Measurements from ENCODE around the gene CDC25B. TPM values are rescaled to one million over a fixed set of nuclear protein-coding genes. Genes with fewer than 3 reads are reported as not detected.
A peak's percentile ranks its signal among the peaks of the same experiment; 100 is the strongest.

CDC25B gene
- total and polyA plus RNA-seq, 2 of the 13 experiments (the other 11 are each of a cell fraction or from before 2014, with no cell fraction given) = 14.5 to 19.4 TPM

DNA sequence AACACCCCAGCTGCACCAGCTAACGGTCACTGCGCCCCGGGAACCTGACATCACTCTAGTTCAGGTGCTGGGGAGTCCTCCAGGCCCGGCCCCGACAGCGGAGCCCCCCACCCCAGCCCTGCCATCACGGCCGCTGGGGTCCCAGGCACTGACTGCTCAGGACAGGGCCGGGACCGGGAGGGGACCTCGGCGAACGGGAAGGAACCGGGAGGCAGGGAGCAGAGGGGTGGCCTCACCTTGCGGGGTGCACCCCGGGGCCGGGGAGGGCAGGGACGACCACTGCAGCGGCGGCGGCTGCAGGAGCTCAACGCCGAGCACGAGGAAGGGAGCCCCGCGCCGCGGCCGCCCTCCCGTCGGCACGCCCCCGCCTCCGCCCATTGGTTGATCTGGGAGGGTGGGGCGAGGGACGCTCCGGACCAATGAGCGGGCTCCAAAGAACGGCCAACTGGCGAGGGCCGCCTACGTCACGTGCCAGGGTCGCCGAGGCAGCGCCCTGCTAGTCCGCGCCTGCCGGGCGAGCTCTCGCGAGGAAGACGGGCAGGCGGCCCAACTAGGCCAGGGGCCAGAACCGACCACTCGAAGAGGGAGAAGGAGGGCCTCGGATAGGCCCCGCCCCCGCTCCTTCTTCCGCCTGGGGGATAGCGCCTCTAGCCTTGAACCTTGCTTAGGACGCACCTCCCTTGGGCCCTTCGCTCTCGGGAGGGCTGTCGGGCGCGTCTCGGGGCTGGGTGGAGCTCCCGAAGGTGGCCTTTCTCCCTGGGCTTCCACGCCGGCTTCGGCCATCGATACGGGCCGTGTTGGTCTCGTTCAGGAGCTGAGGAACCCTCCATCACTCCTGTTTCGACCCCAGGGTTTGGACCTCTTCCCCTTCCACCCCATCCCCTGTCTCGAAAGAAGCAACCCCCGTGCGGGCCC, 28.4 kb upstream of the CDC25B start, which contains the start of gene ADISSP (continued):
- TF ChIP-seq TBP (CRISPR knock-in tag; IDR thresholded peaks at IDR 0.05) (0 out of 2 replicates have a peak, but pooled peaks have one; percentile 89), PHB2 (IDR thresholded peaks at IDR 0.05; ENCODE audit: partially characterized antibody) (no peak), BRD4 (CRISPR knock-in tag; IDR thresholded peaks at IDR 0.05) (peak; percentile 92), SSRP1 (CRISPR knock-in tag; IDR thresholded peaks at IDR 0.05) (no peak), KAT2B (IDR thresholded peaks at IDR 0.05; ENCODE audit: borderline replicate concordance, low read depth, low read length) (no peak), ZNF83 (CRISPR knock-in tag; IDR thresholded peaks at IDR 0.05; ENCODE audit: borderline replicate concordance) (no peak), ZSCAN22 (CRISPR knock-in tag; IDR thresholded peaks at IDR 0.05) (no peak), ZNF260 (CRISPR knock-in tag; IDR thresholded peaks at IDR 0.05; ENCODE audit: borderline replicate concordance, low read depth) (no peak), SNAPC2 (CRISPR knock-in tag; IDR thresholded peaks at IDR 0.05) (peak; percentile 91), ZNF670 (CRISPR knock-in tag; IDR thresholded peaks at IDR 0.05; ENCODE audit: borderline replicate concordance) (peak; percentile 80; the same call in 1 of the 2 replicates), ZNF883 (CRISPR knock-in tag; IDR thresholded peaks at IDR 0.05; ENCODE audit: not compliant biosample characterization) (peak; percentile 95), MXD4 (CRISPR knock-in tag; IDR thresholded peaks at IDR 0.05) (peak; percentile 97), REPIN1 (CRISPR knock-in tag; IDR thresholded peaks at IDR 0.05; ENCODE audit: borderline replicate concordance, low read depth) (peak; percentile 97)
- TF ChIP-seq, protein P1, sequence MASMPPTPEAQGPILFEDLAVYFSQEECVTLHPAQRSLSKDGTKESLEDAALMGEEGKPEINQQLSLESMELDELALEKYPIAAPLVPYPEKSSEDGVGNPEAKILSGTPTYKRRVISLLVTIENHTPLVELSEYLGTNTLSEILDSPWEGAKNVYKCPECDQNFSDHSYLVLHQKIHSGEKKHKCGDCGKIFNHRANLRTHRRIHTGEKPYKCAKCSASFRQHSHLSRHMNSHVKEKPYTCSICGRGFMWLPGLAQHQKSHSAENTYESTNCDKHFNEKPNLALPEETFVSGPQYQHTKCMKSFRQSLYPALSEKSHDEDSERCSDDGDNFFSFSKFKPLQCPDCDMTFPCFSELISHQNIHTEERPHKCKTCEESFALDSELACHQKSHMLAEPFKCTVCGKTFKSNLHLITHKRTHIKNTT (CRISPR knock-in tag; IDR thresholded peaks at IDR 0.05) = no peak
- TF ChIP-seq, protein P2, sequence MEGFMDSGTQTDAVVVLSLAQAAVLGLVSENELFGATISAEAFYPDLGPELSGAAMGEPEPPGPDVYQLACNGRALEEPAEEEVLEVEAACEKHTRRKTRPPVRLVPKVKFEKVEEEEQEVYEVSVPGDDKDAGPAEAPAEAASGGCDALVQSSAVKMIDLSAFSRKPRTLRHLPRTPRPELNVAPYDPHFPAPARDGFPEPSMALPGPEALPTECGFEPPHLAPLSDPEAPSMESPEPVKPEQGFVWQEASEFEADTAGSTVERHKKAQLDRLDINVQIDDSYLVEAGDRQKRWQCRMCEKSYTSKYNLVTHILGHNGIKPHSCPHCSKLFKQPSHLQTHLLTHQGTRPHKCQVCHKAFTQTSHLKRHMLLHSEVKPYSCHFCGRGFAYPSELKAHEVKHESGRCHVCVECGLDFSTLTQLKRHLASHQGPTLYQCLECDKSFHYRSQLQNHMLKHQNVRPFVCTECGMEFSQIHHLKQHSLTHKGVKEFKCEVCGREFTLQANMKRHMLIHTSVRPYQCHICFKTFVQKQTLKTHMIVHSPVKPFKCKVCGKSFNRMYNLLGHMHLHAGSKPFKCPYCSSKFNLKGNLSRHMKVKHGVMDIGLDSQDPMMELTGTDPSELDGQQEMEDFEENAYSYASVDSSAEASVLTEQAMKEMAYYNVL (CRISPR knock-in tag; IDR thresholded peaks at IDR 0.05; ENCODE audit: borderline replicate concordance) = peak; percentile 73
- TF ChIP-seq, protein P3, sequence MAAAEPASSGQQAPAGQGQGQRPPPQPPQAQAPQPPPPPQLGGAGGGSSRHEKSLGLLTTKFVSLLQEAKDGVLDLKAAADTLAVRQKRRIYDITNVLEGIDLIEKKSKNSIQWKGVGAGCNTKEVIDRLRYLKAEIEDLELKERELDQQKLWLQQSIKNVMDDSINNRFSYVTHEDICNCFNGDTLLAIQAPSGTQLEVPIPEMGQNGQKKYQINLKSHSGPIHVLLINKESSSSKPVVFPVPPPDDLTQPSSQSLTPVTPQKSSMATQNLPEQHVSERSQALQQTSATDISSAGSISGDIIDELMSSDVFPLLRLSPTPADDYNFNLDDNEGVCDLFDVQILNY (CRISPR knock-in tag; conservative IDR thresholded peaks at IDR 0.05) = peak; percentile 78; the same call in 1 of the 2 replicates
- TF ChIP-seq, protein P4, sequence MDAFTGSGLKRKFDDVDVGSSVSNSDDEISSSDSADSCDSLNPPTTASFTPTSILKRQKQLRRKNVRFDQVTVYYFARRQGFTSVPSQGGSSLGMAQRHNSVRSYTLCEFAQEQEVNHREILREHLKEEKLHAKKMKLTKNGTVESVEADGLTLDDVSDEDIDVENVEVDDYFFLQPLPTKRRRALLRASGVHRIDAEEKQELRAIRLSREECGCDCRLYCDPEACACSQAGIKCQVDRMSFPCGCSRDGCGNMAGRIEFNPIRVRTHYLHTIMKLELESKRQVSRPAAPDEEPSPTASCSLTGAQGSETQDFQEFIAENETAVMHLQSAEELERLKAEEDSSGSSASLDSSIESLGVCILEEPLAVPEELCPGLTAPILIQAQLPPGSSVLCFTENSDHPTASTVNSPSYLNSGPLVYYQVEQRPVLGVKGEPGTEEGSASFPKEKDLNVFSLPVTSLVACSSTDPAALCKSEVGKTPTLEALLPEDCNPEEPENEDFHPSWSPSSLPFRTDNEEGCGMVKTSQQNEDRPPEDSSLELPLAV (CRISPR knock-in tag; conservative IDR thresholded peaks at IDR 0.05; ENCODE audit: low read depth) = no peak
- TF ChIP-seq, protein P5, sequence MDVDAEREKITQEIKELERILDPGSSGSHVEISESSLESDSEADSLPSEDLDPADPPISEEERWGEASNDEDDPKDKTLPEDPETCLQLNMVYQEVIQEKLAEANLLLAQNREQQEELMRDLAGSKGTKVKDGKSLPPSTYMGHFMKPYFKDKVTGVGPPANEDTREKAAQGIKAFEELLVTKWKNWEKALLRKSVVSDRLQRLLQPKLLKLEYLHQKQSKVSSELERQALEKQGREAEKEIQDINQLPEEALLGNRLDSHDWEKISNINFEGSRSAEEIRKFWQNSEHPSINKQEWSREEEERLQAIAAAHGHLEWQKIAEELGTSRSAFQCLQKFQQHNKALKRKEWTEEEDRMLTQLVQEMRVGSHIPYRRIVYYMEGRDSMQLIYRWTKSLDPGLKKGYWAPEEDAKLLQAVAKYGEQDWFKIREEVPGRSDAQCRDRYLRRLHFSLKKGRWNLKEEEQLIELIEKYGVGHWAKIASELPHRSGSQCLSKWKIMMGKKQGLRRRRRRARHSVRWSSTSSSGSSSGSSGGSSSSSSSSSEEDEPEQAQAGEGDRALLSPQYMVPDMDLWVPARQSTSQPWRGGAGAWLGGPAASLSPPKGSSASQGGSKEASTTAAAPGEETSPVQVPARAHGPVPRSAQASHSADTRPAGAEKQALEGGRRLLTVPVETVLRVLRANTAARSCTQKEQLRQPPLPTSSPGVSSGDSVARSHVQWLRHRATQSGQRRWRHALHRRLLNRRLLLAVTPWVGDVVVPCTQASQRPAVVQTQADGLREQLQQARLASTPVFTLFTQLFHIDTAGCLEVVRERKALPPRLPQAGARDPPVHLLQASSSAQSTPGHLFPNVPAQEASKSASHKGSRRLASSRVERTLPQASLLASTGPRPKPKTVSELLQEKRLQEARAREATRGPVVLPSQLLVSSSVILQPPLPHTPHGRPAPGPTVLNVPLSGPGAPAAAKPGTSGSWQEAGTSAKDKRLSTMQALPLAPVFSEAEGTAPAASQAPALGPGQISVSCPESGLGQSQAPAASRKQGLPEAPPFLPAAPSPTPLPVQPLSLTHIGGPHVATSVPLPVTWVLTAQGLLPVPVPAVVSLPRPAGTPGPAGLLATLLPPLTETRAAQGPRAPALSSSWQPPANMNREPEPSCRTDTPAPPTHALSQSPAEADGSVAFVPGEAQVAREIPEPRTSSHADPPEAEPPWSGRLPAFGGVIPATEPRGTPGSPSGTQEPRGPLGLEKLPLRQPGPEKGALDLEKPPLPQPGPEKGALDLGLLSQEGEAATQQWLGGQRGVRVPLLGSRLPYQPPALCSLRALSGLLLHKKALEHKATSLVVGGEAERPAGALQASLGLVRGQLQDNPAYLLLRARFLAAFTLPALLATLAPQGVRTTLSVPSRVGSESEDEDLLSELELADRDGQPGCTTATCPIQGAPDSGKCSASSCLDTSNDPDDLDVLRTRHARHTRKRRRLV (CRISPR knock-in tag; IDR thresholded peaks at IDR 0.05) = peak; percentile 62

Measured in HepG2 (cell line).